A549 (cell line): ENCODE data around the gene FAM180B. TPM values are rescaled to one million over a fixed set of nuclear protein-coding genes. Genes with fewer than 3 reads are reported as not detected.

Source experiments
- BHLHE40 ChIP-seq: IDR thresholded peaks from 2 replicates; pipeline ENCODE4 v1.6.1; 2012; ENCODE audit warnings: low read depth, low read length, inconsistent platforms
- CBX8 ChIP-seq: fragments of 200-600 bp; sonication (generic); IDR thresholded peaks from 2 replicates; pipeline ENCODE4 v1.6.1; 2016
- CEBPB ChIP-seq, 2 experiments: fragments of >200 bp in 1 of 2; sonication (Bioruptor Twin) in 1 of 2; formaldehyde crosslinking in 1 of 2; IDR thresholded peaks; 2 replicates each; pipeline ENCODE4 v1.6.1; 2012 to 2016
- CHD2 ChIP-seq: fragments of 150-350 bp; IDR thresholded peaks from 2 replicates; pipeline ENCODE4 v1.6.1; 2014; ENCODE audit warnings: low read length; ENCODE audit not compliant: partially characterized antibody
- EHF ChIP-seq: fragments of 250-450 bp; sonication (Bioruptor Pico); IDR thresholded peaks from 2 replicates; pipeline ENCODE4 v1.5.0; 2020; ENCODE audit warnings: mild to moderate bottlenecking
- EHMT2 ChIP-seq: fragments of 200-600 bp; sonication (generic); IDR thresholded peaks from 2 replicates; pipeline ENCODE4 v1.6.1; 2016; ENCODE audit warnings: antibody characterized with exemption, low read depth, mild to moderate bottlenecking, moderate library complexity
- FOSB ChIP-seq: fragments of 250-450 bp; sonication (Bioruptor Pico); IDR thresholded peaks from 2 replicates; pipeline ENCODE4 v1.5.0; 2020; ENCODE audit warnings: mild to moderate bottlenecking, moderate library complexity
- GATA3 ChIP-seq: IDR thresholded peaks from 2 replicates; pipeline ENCODE4 v1.6.1; 2012; ENCODE audit warnings: borderline replicate concordance
- HDAC2 ChIP-seq: fragments of 200-600 bp; sonication (generic); IDR thresholded peaks from 2 replicates; pipeline ENCODE4 v1.6.1; 2016
- MAFK ChIP-seq: fragments of 450-650 bp; IDR thresholded peaks from 2 replicates; pipeline ENCODE4 v1.6.1; 2014; ENCODE audit not compliant: partially characterized antibody
- NFE2L2 ChIP-seq: fragments of 150-350 bp; conservative IDR thresholded peaks from 2 replicates; pipeline ENCODE4 v1.6.1; 2014; ENCODE audit warnings: low read length
- NR3C1 ChIP-seq: fragments of >200 bp; sonication (Bioruptor Twin); formaldehyde crosslinking; IDR thresholded peaks from 3 replicates; pipeline ENCODE4 v1.6.1; 2017
- POLR2A ChIP-seq: IDR thresholded peaks from 2 replicates; pipeline ENCODE4 v1.6.1; 2012; ENCODE audit warnings: mild to moderate bottlenecking, low read length
- POLR2AphosphoS2 ChIP-seq: conservative IDR thresholded peaks from 2 replicates; pipeline ENCODE4 v1.6.1; 2012; ENCODE audit warnings: low read length, improper control_type of control experiment, inconsistent platforms
- RAD21 ChIP-seq, 2 experiments: fragments of >200 bp in 1 of 2; sonication (Bioruptor Twin) in 1 of 2; formaldehyde crosslinking in 1 of 2; IDR thresholded peaks in 1 of 2; conservative IDR thresholded peaks in 1 of 2; 2 replicates in 1 of 2; 3 replicates in 1 of 2; pipeline ENCODE4 v1.6.1; 2012 to 2018; ENCODE audit warnings: inconsistent platforms in 1 of 2
- RARB ChIP-seq: fragments of 250-450 bp; sonication (Bioruptor Pico); IDR thresholded peaks from 2 replicates; pipeline ENCODE4 v1.8.0; 2021; ENCODE audit warnings: mild to moderate bottlenecking, moderate library complexity
- RCOR1 ChIP-seq: fragments of 150-350 bp; IDR thresholded peaks from 2 replicates; pipeline ENCODE4 v1.6.1; 2014; ENCODE audit warnings: antibody characterized with exemption, low read length, low read depth
- RNF2 ChIP-seq: fragments of 200-600 bp; sonication (generic); IDR thresholded peaks from 2 replicates; pipeline ENCODE4 v1.6.1; 2016; ENCODE audit warnings: low read depth, mild to moderate bottlenecking, antibody characterized with exemption, moderate library complexity, borderline replicate concordance
- TFCP2L1 ChIP-seq: fragments of 250-450 bp; sonication (Bioruptor Pico); IDR thresholded peaks from 2 replicates; pipeline ENCODE4 v1.5.0; 2021; ENCODE audit warnings: mild to moderate bottlenecking
- TP53 ChIP-seq: fragments of 250-450 bp; sonication (Bioruptor Pico); IDR thresholded peaks from 2 replicates; pipeline ENCODE4 v1.5.0; 2021; ENCODE audit warnings: mild to moderate bottlenecking, moderate library complexity
- ZFP36 ChIP-seq: fragments of 450-650 bp; IDR thresholded peaks from 2 replicates; pipeline ENCODE4 v1.6.1; 2014; ENCODE audit warnings: borderline replicate concordance; ENCODE audit not compliant: partially characterized antibody
- ZNF302 ChIP-seq: fragments of 250-450 bp; sonication (Bioruptor Pico); IDR thresholded peaks from 2 replicates; pipeline ENCODE4 v1.9.0; 2021; ENCODE audit warnings: inconsistent platforms, mild to moderate bottlenecking, moderate library complexity
- ZSCAN20 ChIP-seq: fragments of 250-450 bp; sonication (Bioruptor Pico); IDR thresholded peaks from 2 replicates; pipeline ENCODE4 v1.8.0; 2022; ENCODE audit warnings: mild to moderate bottlenecking, moderate library complexity
- polyA plus RNA-seq, 4 experiments: library from polyadenylated mRNA; depleted of rRNA in 3 of 4; stranded (reverse); fragments of >200 nt; fragmentation: RNase III in 1 of 4; extraction: RNeasy Plus Mini Kit Qiagen cat#74134 plus additional on column Dnase treatment in 1 of 4; gene quantifications; 2 replicates in 3 of 4; 3 replicates in 1 of 4; pipeline ENCODE4 v1.2.3, GENCODE V29; 2011 to 2017
- TF ChIP-seq, protein P1 (sequence below): fragments of >200 bp; sonication (Bioruptor Twin); formaldehyde crosslinking; IDR thresholded peaks from 3 replicates; pipeline ENCODE4 v1.6.1; 2016
- TF ChIP-seq, protein P2 (sequence below): fragments of 450-650 bp; IDR thresholded peaks from 2 replicates; pipeline ENCODE4 v1.6.1; 2014; ENCODE audit warnings: antibody characterized with exemption
- TF ChIP-seq, protein P3 (sequence below): IDR thresholded peaks from 2 replicates; pipeline ENCODE4 v1.6.1; 2012
- TF ChIP-seq, protein P4 (sequence below): fragments of 250-450 bp; sonication (Bioruptor Pico); IDR thresholded peaks from 2 replicates; pipeline ENCODE4 v1.5.0; 2021; ENCODE audit warnings: mild to moderate bottlenecking, moderate library complexity, borderline replicate concordance

FAM180B gene
- polyA plus RNA-seq, 2 of the 4 experiments (the other 2 are of a cell fraction): not detected

- TF ChIP-seq RAD21 (conservative IDR thresholded peaks at IDR 0.05 in 1 of 2, IDR thresholded peaks at IDR 0.05 in 1 of 2) (peak in 1 of 2 experiments; percentile 20; a peak in 1 of 5 replicates), GATA3 (peak; percentile 66), NFE2L2 (no peak), ZFP36 (no peak), EHMT2 (no peak), FOSB (CRISPR knock-in tag) (no peak), CHD2 (peak; percentile 58), CEBPB (IDR thresholded peaks at IDR 0.05) (peak in 1 of 2 experiments; percentile 40; a peak in 1 of 4 replicates), NR3C1 (no peak), RARB (CRISPR knock-in tag) (no peak), CBX8 (no peak), MAFK (no peak), ZNF302 (CRISPR knock-in tag) (no peak), RCOR1 (no peak), HDAC2 (peak; percentile 81; the same call in 1 of the 2 replicates), EHF (CRISPR knock-in tag) (no peak), TP53 (CRISPR knock-in tag) (no peak), POLR2A (peak; percentile 78), BHLHE40 (no peak), RNF2 (no peak), TFCP2L1 (no peak), POLR2AphosphoS2 (no peak), ZSCAN20 (no peak)
- TF ChIP-seq, protein P1, sequence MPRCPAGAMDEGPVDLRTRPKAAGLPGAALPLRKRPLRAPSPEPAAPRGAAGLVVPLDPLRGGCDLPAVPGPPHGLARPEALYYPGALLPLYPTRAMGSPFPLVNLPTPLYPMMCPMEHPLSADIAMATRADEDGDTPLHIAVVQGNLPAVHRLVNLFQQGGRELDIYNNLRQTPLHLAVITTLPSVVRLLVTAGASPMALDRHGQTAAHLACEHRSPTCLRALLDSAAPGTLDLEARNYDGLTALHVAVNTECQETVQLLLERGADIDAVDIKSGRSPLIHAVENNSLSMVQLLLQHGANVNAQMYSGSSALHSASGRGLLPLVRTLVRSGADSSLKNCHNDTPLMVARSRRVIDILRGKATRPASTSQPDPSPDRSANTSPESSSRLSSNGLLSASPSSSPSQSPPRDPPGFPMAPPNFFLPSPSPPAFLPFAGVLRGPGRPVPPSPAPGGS: peak; percentile 74
- TF ChIP-seq, protein P2, sequence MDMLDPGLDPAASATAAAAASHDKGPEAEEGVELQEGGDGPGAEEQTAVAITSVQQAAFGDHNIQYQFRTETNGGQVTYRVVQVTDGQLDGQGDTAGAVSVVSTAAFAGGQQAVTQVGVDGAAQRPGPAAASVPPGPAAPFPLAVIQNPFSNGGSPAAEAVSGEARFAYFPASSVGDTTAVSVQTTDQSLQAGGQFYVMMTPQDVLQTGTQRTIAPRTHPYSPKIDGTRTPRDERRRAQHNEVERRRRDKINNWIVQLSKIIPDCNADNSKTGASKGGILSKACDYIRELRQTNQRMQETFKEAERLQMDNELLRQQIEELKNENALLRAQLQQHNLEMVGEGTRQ: no peak
- TF ChIP-seq, protein P3, sequence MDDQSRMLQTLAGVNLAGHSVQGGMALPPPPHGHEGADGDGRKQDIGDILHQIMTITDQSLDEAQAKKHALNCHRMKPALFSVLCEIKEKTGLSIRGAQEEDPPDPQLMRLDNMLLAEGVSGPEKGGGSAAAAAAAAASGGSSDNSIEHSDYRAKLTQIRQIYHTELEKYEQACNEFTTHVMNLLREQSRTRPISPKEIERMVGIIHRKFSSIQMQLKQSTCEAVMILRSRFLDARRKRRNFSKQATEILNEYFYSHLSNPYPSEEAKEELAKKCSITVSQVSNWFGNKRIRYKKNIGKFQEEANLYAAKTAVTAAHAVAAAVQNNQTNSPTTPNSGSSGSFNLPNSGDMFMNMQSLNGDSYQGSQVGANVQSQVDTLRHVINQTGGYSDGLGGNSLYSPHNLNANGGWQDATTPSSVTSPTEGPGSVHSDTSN: peak; percentile 69
- TF ChIP-seq, protein P4, sequence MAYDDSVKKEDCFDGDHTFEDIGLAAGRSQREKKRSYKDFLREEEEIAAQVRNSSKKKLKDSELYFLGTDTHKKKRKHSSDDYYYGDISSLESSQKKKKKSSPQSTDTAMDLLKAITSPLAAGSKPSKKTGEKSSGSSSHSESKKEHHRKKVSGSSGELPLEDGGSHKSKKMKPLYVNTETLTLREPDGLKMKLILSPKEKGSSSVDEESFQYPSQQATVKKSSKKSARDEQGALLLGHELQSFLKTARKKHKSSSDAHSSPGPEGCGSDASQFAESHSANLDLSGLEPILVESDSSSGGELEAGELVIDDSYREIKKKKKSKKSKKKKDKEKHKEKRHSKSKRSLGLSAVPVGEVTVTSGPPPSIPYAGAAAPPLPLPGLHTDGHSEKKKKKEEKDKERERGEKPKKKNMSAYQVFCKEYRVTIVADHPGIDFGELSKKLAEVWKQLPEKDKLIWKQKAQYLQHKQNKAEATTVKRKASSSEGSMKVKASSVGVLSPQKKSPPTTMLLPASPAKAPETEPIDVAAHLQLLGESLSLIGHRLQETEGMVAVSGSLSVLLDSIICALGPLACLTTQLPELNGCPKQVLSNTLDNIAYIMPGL (CRISPR knock-in tag): no peak
These were observed 7.7 kb upstream of the FAM180B start, which contains the start of the genes KBTBD4 and NDUFS3 (continued) for GRCh38 chr11:47578524-47579494.
